H1 (cell line): ENCODE results near the gene GARS1.
"Not testable (repeated sequence)": the region's sequence is repeated elsewhere in the genome, so short reads cannot be mapped to it uniquely, and the experiment has no call there.

Source experiments
- EP300 ChIP-seq, 2 experiments: IDR thresholded peaks; 1 replicate in 1 of 2; 2 replicates in 1 of 2; pipeline ENCODE4 v1.6.1; 2011 to 2012; ENCODE audit warnings: low read depth in 2 of 2, low read length in 2 of 2, mild to moderate bottlenecking in 2 of 2, borderline replicate concordance in 1 of 2, inconsistent platforms in 1 of 2, moderate library complexity in 1 of 2
- EZH2 ChIP-seq: fragments of 200-600 bp; sonication (generic); IDR thresholded peaks from 2 replicates; pipeline ENCODE4 v1.7.1; 2012; ENCODE audit warnings: low read depth, mild to moderate bottlenecking, moderate library complexity, low read length, inconsistent platforms; ENCODE audit not compliant: severe bottlenecking
- KDM1A ChIP-seq: fragments of 200-600, 300-600 bp; sonication (generic); IDR thresholded peaks from 2 replicates; pipeline ENCODE4 v1.7.1; 2016; ENCODE audit warnings: mild to moderate bottlenecking, low read length, borderline replicate concordance
- ZNF274 ChIP-seq: IDR thresholded peaks from 2 replicates; pipeline ENCODE4 v1.7.0; 2012; ENCODE audit warnings: low read length, borderline replicate concordance; ENCODE audit errors: extremely low read depth
- TF ChIP-seq, protein P1 (sequence below), 3 experiments: IDR thresholded peaks; 1 replicate in 2 of 3; 2 replicates in 1 of 3; pipeline versions ENCODE4 v1.5.1 to v1.6.1; 2011; ENCODE audit warnings: low read length in 3 of 3, mild to moderate bottlenecking in 3 of 3, inconsistent platforms in 2 of 3, low read depth in 1 of 3, moderate library complexity in 1 of 3; ENCODE audit not compliant: insufficient read depth in 1 of 3; ENCODE audit errors: control extremely low read depth in 1 of 3
- TF ChIP-seq, protein P2 (sequence below): IDR thresholded peaks from 2 replicates; pipeline ENCODE4 v1.6.1; 2012; ENCODE audit warnings: low read length, inconsistent platforms

DNA sequence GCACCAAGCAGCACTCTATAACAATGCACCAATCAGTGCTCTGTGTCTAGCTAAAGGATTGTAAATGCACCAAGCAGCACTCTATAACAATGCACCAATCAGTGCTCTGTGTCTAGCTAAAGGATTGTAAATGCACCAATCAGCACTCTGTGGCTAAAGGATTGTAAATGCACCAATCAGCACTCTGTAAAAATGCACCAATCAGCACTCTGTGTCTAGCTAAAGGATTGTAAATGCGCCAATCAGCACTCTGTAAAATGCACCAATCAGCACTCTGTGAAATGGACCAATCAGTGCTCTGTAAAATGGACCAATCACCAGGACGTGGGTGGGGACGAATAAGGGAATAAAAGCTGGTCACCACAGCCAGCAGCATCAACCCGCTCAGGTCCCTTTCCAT is 24.4 kb upstream of the GARS1 start:
- TF ChIP-seq EP300 (IDR thresholded peaks at IDR 0.05; ENCODE audit: borderline replicate concordance in 1 of 2, low read depth in 2 of 2, low read length in 2 of 2); EZH2; KDM1A; ZNF274: not testable (repeated sequence)
- TF ChIP-seq, protein P1, sequence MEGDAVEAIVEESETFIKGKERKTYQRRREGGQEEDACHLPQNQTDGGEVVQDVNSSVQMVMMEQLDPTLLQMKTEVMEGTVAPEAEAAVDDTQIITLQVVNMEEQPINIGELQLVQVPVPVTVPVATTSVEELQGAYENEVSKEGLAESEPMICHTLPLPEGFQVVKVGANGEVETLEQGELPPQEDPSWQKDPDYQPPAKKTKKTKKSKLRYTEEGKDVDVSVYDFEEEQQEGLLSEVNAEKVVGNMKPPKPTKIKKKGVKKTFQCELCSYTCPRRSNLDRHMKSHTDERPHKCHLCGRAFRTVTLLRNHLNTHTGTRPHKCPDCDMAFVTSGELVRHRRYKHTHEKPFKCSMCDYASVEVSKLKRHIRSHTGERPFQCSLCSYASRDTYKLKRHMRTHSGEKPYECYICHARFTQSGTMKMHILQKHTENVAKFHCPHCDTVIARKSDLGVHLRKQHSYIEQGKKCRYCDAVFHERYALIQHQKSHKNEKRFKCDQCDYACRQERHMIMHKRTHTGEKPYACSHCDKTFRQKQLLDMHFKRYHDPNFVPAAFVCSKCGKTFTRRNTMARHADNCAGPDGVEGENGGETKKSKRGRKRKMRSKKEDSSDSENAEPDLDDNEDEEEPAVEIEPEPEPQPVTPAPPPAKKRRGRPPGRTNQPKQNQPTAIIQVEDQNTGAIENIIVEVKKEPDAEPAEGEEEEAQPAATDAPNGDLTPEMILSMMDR (IDR thresholded peaks at IDR 0.05; ENCODE audit: control extremely low read depth in 1 of 3, insufficient read depth in 1 of 3, low read depth in 1 of 3, low read length in 3 of 3), result not testable (repeated sequence)
- TF ChIP-seq, protein P2, sequence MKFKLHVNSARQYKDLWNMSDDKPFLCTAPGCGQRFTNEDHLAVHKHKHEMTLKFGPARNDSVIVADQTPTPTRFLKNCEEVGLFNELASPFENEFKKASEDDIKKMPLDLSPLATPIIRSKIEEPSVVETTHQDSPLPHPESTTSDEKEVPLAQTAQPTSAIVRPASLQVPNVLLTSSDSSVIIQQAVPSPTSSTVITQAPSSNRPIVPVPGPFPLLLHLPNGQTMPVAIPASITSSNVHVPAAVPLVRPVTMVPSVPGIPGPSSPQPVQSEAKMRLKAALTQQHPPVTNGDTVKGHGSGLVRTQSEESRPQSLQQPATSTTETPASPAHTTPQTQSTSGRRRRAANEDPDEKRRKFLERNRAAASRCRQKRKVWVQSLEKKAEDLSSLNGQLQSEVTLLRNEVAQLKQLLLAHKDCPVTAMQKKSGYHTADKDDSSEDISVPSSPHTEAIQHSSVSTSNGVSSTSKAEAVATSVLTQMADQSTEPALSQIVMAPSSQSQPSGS, result not testable (repeated sequence)
